SK-N-MC (cell line): Measurements from ENCODE around the gene ZNF423.

Experiments
- DNase-seq: peaks from one replicate; pipeline ENCODE4 v3.0.0-alpha.2; 2011; ENCODE audit warnings: low read depth, low spot score
- H3K27ac ChIP-seq: fragments of 200-600 bp; sonication (generic); 2 replicates; pipeline ENCODE4 v1.5.1; 2016; ENCODE audit warnings: mixed run types
- H3K36me3 ChIP-seq: fragments of 200-600 bp; sonication (generic); 2 replicates; pipeline ENCODE4 v1.6.1; 2017; ENCODE audit warnings: antibody characterized with exemption, low read length, mixed read lengths; ENCODE audit not compliant: insufficient read depth
- H3K4me3 ChIP-seq: fragments of 200-600 bp; sonication (generic); 2 replicates; pipeline ENCODE4 v1.5.1; 2016
- H3K9ac ChIP-seq: fragments of 200-600 bp; sonication (generic); 2 replicates; pipeline ENCODE4 v1.8.0; 2017; ENCODE audit warnings: mixed run types, mixed read lengths; ENCODE audit not compliant: insufficient read length
- H3K9me3 ChIP-seq: fragments of 200-600 bp; sonication (generic); 2 replicates; pipeline ENCODE4 v1.6.1; 2017; ENCODE audit warnings: low read depth, mild to moderate bottlenecking, antibody characterized with exemption, low read length, moderate library complexity, mixed read lengths
- EZH2 ChIP-seq: fragments of 200-600 bp; sonication (generic); IDR thresholded peaks from one replicate; pipeline ENCODE4 v1.6.1; 2017; ENCODE audit warnings: antibody characterized with exemption
- FOXP2 ChIP-seq: optimal IDR thresholded peaks from 2 replicates; pipeline ENCODE3; 2011; ENCODE audit warnings: mild to moderate bottlenecking, moderate library complexity; ENCODE audit not compliant: insufficient read depth; ENCODE audit errors: extremely low read length, control extremely low read depth
- POLR2AphosphoS5 ChIP-seq: IDR thresholded peaks from 2 replicates; pipeline ENCODE4 v1.6.1; 2012; ENCODE audit warnings: mild to moderate bottlenecking, low read depth, low read length, borderline replicate concordance

ZNF423 gene

GRCh38 chr16:49834531-49835151, 21.3 kb downstream of the ZNF423 start:
- Histone ChIP-seq H3K9ac (peak overlapping the region; percentile 64), H3K9me3 (no peaks in the 10 kb centered on the region), H3K4me3 (peak overlapping the region; percentile 59), H3K36me3 (no peaks in the 10 kb centered on the region), H3K27ac (peak overlapping the region; percentile 95)
- TF ChIP-seq FOXP2 (no peak), EZH2 (no peak), POLR2AphosphoS5 (no peak)
- no peak for DNase-seq

- H3K9ac ChIP-seq: no peak overlapping the region
- H3K36me3 ChIP-seq: no peaks in the 10 kb centered on the region
- H3K9me3 ChIP-seq: no peaks in the 10 kb centered on the region
- peak overlapping the region; percentile 95 for H3K27ac ChIP-seq
- TF ChIP-seq EZH2 (no peak), FOXP2 (no peak), POLR2AphosphoS5 (no peak)
- peak overlapping the region; percentile 18; the same call in 1 of the 2 replicates for H3K4me3 ChIP-seq
- DNase-seq: no peak
Measured at GRCh38 chr16:49833796-49834530, 21.9 kb downstream of the ZNF423 start.

- Histone ChIP-seq H3K9ac (no peak overlapping the region), H3K9me3 (no peaks in the 10 kb centered on the region), H3K27ac (peak overlapping the region; percentile 95), H3K36me3 (no peaks in the 10 kb centered on the region), H3K4me3 (peak overlapping the region; percentile 19; the same call in 1 of the 2 replicates)
- TF ChIP-seq FOXP2 (no peak), POLR2AphosphoS5 (no peak), EZH2 (no peak)
- no peak for DNase-seq
Measured at GRCh38 chr16:49833085-49833484, 22.8 kb downstream of the ZNF423 start.

GRCh38 chr16:49832177-49832576, 23.7 kb downstream of the ZNF423 start:
- TF ChIP-seq EZH2 (no peak), FOXP2 (no peak), POLR2AphosphoS5 (no peak)
- Histone ChIP-seq H3K36me3 (no peaks in the 10 kb centered on the region), H3K27ac (no peak overlapping the region), H3K4me3 (no peak overlapping the region), H3K9ac (no peak overlapping the region), H3K9me3 (no peaks in the 10 kb centered on the region)
- DNase-seq: no peak

GRCh38 chr16:49830873-49831272, 25.0 kb downstream of the ZNF423 start:
- H3K27ac ChIP-seq: no peak overlapping the region
- H3K9ac ChIP-seq: no peak overlapping the region
- H3K9me3 ChIP-seq: no peaks in the 10 kb centered on the region
- no peak overlapping the region for H3K4me3 ChIP-seq
- DNase-seq: no peak
- no peaks in the 10 kb centered on the region for H3K36me3 ChIP-seq
- TF ChIP-seq EZH2 (no peak), FOXP2 (no peak), POLR2AphosphoS5 (no peak)

GRCh38 chr16:49828533-49829267, 27.2 kb downstream of the ZNF423 start:
- H3K9me3 ChIP-seq: no peaks in the 10 kb centered on the region
- DNase-seq: no peak
- no peak overlapping the region for H3K9ac ChIP-seq
- no peak overlapping the region for H3K4me3 ChIP-seq
- H3K36me3 ChIP-seq: no peaks in the 10 kb centered on the region
- no peak overlapping the region for H3K27ac ChIP-seq
- TF ChIP-seq POLR2AphosphoS5 (no peak), FOXP2 (no peak), EZH2 (no peak)

- Histone ChIP-seq H3K27ac (no peak overlapping the region), H3K4me3 (no peak overlapping the region), H3K9ac (no peak overlapping the region), H3K36me3 (no peaks in the 10 kb centered on the region), H3K9me3 (no peaks in the 10 kb centered on the region)
- DNase-seq: no peak
- TF ChIP-seq POLR2AphosphoS5 (no peak), FOXP2 (no peak)
Measured at GRCh38 chr16:49827805-49828438, 28.0 kb downstream of the ZNF423 start.

- no peak for TF ChIP-seq FOXP2
- TF ChIP-seq POLR2AphosphoS5: no peak
- no peak for TF ChIP-seq EZH2
- Histone ChIP-seq H3K9me3 (no peaks in the 10 kb centered on the region), H3K36me3 (no peaks in the 10 kb centered on the region), H3K9ac (no peak overlapping the region), H3K27ac (no peak overlapping the region), H3K4me3 (no peak overlapping the region)
- DNase-seq: no peak
Measured at GRCh38 chr16:49826515-49826914, 29.4 kb downstream of the ZNF423 start.
